ENCODE measurements around the gene GRK5.

GRK5 gene

DNA sequence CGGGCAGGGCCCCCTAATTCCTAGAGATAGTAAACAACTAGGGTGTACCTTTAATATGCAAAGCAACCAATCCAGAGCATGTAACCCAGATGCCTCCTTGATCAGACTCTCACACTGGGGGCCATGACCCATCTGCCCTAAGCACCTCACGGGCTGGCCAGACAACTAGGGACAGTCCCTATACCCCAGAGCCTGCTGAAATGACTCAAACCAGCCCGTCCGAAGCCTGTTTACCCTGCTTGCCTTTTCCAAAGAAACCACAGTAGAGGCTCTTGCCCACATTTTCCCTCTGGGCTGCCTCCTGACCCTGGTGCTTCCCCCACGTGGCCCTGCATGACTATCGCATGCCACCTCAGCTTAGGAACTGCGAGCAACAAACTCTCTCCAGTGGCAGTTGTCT is 288.9 kb downstream of the GRK5 start:
- DNase-seq = no peak

DNA sequence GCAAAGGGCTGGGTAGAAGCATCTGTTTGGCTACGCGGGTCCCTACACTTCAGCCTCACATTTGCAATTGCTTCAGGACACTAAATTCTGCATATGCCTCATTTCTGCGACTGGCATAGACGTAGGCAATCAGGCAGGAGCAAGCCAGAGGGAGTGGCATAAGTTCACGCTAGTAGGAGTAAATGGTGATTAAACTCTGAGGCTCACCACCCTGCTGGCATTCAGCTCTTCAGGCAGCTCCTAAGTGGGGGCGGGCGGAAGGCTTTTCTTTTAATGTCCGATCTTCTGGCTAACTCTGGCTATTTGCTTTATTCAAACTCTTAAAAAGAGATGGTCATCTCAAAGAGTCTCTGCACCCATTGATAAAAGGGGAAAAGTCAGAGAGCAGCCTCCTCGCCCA is 289.9 kb downstream of the GRK5 start:
- no peak for DNase-seq

DNA sequence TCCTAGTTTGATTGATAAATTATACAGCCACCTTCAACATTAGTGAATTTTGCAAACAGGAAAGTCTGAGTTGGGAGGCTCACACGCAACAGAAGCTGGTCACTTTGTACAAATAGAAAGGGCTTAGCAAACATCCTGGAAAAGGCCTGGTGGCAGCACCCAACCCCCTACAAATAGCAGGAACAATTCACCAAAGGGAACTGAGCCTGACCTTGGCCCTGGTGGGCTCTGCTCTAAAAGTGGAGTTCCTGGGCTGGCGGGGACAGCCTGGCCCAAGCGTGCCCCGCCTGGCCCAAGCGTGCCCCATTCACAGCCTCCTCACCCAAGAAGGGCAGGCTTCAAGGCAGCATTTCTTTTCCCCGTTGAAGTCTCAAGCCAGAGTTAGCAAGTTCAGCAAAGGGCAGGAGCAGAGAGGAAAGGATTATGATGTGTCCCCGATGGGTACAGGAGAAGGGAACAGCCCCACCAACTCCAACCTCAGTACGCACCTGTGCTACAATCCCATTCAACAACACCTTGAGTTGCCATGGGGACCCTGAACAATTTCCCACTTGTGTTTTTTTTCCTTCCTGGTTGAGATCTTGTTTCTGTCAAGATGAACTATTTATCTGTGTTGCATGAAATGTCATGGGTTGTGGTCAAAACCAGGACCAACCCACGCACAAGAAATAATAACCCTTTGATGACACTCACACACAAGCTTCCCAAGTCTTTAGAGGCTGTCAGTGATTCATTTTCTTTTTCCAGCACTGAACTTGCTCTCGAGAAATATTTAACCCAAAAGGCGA is 291.7 kb downstream of the GRK5 start:
- no peak for DNase-seq

DNA sequence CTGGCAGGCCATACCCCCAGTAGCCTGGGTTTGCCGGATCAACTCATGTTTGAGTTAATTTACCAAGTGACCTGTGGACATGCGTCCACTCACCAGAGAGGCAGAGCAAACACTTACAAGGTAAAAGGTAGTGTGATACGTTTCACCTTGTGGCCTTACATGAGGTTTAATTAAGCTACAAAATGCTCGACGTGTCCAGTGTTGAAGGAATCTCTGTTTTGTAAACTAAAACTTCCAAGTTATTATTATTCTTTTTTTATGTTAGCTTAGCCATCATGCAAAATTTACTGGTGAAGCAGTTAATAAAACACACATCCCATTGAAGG is 292.3 kb downstream of the GRK5 start:
- no peak for DNase-seq

DNA sequence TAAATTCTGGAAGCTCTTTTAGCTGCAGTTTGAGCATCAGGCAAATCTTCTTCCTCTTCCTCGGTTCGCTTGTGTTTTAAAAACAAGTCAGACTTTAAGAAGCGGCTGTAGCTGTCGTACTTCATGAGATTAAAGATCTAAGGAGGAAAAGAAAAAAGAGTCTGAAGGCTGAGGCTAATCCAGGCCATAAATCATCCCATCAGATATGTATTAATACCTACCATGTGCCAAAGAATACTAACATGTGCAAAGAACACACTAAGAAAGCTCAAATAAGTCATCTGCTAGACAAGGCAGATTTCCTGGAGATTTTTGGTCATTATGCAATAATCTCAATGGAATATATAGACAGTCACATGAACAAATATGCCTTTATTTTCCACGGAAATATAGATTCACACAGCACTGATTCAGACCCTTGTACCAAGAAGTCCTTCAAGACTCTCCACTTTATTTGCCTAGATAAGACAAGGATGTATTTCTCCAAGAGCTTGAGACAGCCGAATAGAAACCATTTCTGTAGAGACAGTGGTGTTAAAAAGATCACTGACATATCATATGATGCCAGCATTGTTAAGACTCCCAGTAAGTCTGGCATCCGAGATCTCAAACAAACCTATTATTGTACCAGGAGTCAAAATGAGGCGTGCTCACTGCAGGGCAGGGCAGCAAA is 292.9 kb downstream of the GRK5 start:
- DNase-seq = no peak

DNA sequence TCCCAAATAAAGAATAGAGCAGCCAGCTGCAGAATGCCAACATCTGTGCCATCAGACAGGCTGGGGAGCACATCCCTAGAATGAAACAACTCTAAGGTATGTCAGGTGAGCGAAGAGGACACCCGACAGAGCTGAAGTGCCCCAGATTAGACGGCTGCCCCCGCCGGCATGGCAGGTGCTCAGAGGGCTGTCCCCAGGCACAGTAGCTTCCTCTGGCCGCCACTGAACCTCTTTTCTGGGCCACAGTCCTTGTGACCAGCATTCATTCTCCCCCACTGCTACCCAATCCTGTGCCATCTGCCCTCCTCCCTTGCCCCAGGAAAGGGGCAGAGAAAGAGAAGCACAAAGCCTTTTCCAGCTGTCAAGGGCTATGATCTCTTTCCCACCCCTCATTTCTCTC is 293.4 kb downstream of the GRK5 start:
- no peak for DNase-seq

DNA sequence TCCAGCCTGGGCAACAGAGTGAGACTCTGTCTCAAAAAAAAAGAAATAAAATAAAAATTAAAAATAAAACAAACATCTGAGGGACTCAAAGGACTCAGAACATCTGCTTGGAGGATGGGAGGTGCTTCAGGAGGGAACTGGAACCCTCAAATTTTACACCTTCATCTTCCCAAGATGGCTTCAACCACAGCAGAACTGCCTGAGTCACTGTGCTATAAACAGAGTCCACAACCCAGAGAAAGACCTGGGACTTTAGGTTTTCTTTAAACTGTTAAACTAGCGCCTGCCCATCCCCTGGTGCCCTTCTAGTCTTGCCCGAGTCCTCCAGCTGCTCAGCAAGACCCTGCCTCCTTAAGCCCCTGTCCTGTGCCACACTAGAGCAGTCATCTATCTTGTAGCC is 294.3 kb downstream of the GRK5 start:
- DNase-seq = peak; percentile 35

DNA sequence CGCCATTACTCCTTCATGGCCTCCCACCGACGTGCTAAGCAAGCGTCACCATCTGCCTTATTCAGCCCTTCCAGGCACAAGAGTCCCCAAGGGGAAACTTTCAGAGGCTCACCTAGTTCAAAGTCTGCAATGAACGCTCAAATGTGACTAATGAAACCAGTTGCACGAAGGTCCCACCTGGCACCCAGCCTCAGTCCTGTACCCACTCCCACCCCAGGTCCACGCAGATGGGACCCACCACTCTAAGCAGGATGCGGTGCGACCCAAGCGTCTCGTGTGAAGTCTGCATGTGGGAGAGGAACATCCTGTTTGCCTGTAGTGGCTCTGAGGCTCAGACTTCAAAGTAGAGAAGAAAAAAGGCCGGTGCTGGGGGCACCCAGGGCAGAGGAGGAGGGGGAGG is 294.8 kb downstream of the GRK5 start:
- DNase-seq = peak; percentile 88

DNA sequence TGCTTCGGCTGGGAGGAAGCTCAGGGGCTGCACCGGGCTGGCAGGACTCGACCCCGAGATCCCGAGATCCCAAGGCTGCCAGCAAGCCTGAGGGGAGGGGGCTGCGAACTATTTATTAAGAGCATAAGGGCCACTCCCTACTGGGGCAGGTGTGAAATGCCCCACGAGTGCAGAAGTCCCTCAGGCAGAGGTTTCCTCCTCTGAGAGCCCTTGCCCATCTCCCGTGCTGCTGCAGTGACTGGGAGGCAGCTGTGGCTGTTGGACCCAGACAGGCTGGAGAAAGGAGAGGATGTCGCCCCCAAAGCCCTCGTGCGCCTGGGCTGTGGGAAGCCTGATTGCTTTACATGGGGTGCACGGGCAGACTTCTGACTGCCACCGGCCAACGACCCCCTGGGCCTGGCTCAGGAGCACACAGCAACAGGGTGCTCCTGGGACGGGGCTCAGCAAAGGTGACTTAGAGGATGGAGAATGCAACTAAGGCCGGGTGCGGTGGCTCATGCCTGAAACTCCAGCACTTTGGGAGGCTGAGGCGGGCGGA is 295.3 kb downstream of the GRK5 start:
- DNase-seq = peak; percentile 30

DNA sequence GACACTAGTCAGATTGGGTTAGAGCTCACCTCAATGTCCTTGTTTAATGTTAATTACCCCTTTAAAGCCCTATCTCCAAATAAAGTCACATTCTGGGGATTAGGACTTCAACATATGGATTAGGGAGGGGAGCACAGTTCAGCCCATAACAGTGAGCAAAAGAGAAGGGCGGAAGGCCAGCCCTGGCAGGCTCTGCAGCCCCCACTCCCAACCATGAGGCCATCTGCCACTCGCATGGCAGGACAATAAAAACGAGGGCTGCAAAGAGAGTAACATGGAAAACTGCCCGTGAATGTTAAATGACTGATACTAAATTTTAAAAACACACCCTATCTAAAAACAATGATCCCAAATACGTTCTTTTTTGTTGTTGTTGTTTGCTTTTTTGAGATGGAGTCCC is 296.4 kb downstream of the GRK5 start:
- DNase-seq = no peak

DNA sequence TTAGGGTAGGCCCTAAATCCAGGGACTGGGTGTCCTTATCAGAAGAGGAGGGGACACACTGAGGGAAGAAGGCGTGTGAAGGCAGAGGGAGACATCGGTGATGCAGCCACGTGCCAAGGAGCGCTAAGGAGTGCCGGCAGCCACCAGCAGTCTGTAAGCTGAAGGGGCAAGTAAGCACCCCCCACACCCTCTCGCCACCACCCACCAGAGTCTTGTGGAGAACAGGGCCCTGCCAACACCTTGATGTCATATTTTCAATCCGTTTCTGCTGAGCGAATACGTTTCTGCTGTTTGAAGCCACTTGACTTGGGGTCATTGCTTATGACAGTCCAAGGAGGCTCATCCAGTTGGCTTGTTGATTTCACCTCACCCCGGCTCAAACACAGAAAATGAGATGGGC is 297.3 kb downstream of the GRK5 start:
- no peak for DNase-seq

DNA sequence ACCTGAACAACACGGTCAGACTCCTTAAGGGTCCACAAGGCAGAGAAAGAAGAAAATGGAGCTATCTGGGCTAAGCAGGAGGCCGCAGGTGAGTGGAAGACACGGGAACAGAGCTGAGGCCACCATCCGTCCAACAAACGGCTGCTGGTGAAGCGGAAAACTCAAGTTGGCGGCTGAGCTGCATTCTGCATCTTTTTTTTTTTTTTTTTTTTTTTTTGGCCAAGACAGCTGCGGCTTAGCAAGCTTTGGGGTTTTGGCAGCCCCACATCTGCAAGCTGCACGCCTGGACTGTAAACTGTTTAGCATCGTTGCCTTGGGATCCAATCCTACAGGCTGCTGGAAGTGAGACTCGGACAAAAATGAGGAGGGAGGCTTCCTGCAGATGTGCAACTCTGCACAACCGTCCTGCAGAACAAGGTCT is 297.8 kb downstream of the GRK5 start:
- DNase-seq = no peak
